Right cardiac atrium (tissue), 5 donors: ENCODE data around the gene PCDHB1. TPM values are rescaled to one million over a fixed set of nuclear protein-coding genes. Genes with fewer than 3 reads are reported as not detected.

Source experiments
- ATAC-seq, 2 donors: fragments of 200-7000 bp; cut with Tn5 transposase; one replicate each; pipeline versions ENCODE4 v1.8.0 to v1.9.1; 2020; ENCODE audit warnings: moderate library complexity in 2 of 2, mild to moderate bottlenecking in 1 of 2
- DNase-seq, 3 donors: peaks; one replicate each; pipeline ENCODE4 v3.0.0-alpha.2; 2020
- H3K27ac ChIP-seq: one replicate; pipeline ENCODE4 v1.5.1; 2013; ENCODE audit warnings: mild to moderate bottlenecking, low read length, control low read depth, moderate library complexity
- H3K27me3 ChIP-seq: one replicate; pipeline ENCODE4 v1.6.1; 2013; ENCODE audit not compliant: control insufficient read depth, insufficient read depth
- H3K4me1 ChIP-seq: one replicate; pipeline ENCODE4 v1.6.1; 2013; ENCODE audit warnings: low read length; ENCODE audit not compliant: control insufficient read depth, insufficient read depth
- H3K4me3 ChIP-seq: one replicate; pipeline ENCODE4 v1.5.1; 2013; ENCODE audit warnings: low read length, control low read depth
- H3K9me3 ChIP-seq: one replicate; pipeline ENCODE4 v1.6.1; 2013; ENCODE audit warnings: low read length; ENCODE audit not compliant: control insufficient read depth
- WGBS: extraction: QIAGEN DNeasy Blood & Tissue Kit; methylation state at CpG from one replicate; pipeline ENCODE4 v1.1.7; 2013; 5-methylcytosine and 5-hydroxymethylcytosine counted together
- intact Hi-C, 4 donors: fragments of 100-400 bp; cut with DNase I; formaldehyde crosslinking; loops; one replicate each; pipeline versions ENCODE4 v1.11.0 to v1.14.0; 2022 to 2023
- polyA plus RNA-seq: library from polyadenylated mRNA; stranded (reverse); fragments of 200-250 nt; gene quantifications from one replicate; pipeline ENCODE4 v1.2.3, GENCODE V29; 2013
- total RNA-seq, 4 donors: library from RNA; stranded (reverse); fragmentation: NEBNext Ultra II Directional; extraction: Animal tissue kit (Norgen Biotek cat#: 25700); gene quantifications; one replicate each; pipeline ENCODE4 v1.2.1, GENCODE V29; 2021
- donor health status: healthy with polysubstance abuse.
- donor health status: DM: no; HTN: yes; CAD: no.
- donor health status: DM: no; HTN: no; CAD: no.
- donor health status: DM: no; HTN: yes; CAD: no; lungs with severe emphysema.
- donor health status: DM: yes; HTN: yes; CAD: no.

Gene PCDHB1
- total and polyA plus RNA-seq, 5 donors: not detected

- intact Hi-C loops: no loop called here
- DNase-seq: no peak
- H3K27ac ChIP-seq: no peak overlapping the region
- WGBS: 85% methylated on average over 15 of the region's 15 CpGs
- H3K9me3 ChIP-seq: no peaks in the 10 kb centered on the region
- no peak overlapping the region for H3K4me3 ChIP-seq
- H3K27me3 ChIP-seq: no peaks in the 10 kb centered on the region
- no peak for ATAC-seq
- no peaks in the 10 kb centered on the region for H3K4me1 ChIP-seq
Observed at GRCh38 chr5:141031006-141031405, 20.2 kb upstream of the PCDHB1 start.

GRCh38 chr5:141032626-141033025 lies 18.5 kb upstream of the PCDHB1 start:
- DNase-seq: no peak

GRCh38 chr5:141039061-141039460 lies 12.1 kb upstream of the PCDHB1 start:
- Histone ChIP-seq H3K4me3 (no peak overlapping the region), H3K4me1 (no peaks in the 10 kb centered on the region), H3K9me3 (no peaks in the 10 kb centered on the region), H3K27ac (no peak overlapping the region), H3K27me3 (no peaks in the 10 kb centered on the region)
- intact Hi-C loops: no loop called here
- DNase-seq (no peak), ATAC-seq (no peak)

More at GRCh38 chr5:141032626-141033025, 18.5 kb upstream of the PCDHB1 start:
- no peak overlapping the region for H3K4me3 ChIP-seq
- H3K4me1 ChIP-seq: no peaks in the 10 kb centered on the region
- no peak overlapping the region for H3K27ac ChIP-seq
- WGBS: 62% methylated on average over 1 of the region's 1 CpG
- intact Hi-C loops: no loop called here
- H3K27me3 ChIP-seq: no peaks in the 10 kb centered on the region
- no peaks in the 10 kb centered on the region for H3K9me3 ChIP-seq
- ATAC-seq: no peak

DNA sequence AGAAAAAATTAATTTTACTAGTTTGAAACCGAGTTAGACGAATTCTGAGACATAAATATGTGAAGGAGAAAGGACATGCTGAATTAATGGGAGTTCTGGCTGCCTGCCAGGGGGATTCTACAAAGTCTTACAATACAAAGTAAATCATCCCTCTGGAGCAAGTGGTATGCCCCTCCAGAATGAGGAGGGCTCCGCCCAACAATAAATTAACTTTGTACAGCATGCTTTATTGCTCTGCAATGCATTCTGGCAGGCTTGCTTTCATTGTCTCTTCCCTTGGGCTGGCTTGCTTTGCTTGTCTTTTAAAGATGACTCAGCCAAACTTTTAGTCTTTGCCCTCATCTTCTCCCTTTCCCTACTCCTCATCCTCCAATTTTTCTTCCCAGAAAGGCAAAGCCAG lies 11.7 kb upstream of the PCDHB1 start:
- no peak overlapping the region for H3K27ac ChIP-seq
- H3K4me1 ChIP-seq: no peaks in the 10 kb centered on the region
- no peak overlapping the region for H3K4me3 ChIP-seq
- no peak for DNase-seq
- 46% methylated on average over 3 of the region's 3 CpGs for WGBS
- no peaks in the 10 kb centered on the region for H3K27me3 ChIP-seq
- H3K9me3 ChIP-seq: no peaks in the 10 kb centered on the region
- ATAC-seq: no peak
- intact Hi-C loops: no loop called here

GRCh38 chr5:141040093-141040770 lies 10.9 kb upstream of the PCDHB1 start:
- 8% methylated on average over 24 of the region's 24 CpGs for WGBS
- DNase-seq (peak; percentile 18 to 64 (median 55)), ATAC-seq (peak; percentile 64 to 70)
- H3K4me1 ChIP-seq: no peaks in the 10 kb centered on the region
- intact Hi-C loops: loop anchor here in 1 of 4 donors (10.0 kb wide), 2 partner anchors 155 to 665 kb away; partner anchors contain the start of gene PCDHA13
- no peaks in the 10 kb centered on the region for H3K9me3 ChIP-seq
- H3K27ac ChIP-seq: no peak overlapping the region
- peak overlapping the region; percentile 17 for H3K4me3 ChIP-seq
- no peaks in the 10 kb centered on the region for H3K27me3 ChIP-seq

DNA sequence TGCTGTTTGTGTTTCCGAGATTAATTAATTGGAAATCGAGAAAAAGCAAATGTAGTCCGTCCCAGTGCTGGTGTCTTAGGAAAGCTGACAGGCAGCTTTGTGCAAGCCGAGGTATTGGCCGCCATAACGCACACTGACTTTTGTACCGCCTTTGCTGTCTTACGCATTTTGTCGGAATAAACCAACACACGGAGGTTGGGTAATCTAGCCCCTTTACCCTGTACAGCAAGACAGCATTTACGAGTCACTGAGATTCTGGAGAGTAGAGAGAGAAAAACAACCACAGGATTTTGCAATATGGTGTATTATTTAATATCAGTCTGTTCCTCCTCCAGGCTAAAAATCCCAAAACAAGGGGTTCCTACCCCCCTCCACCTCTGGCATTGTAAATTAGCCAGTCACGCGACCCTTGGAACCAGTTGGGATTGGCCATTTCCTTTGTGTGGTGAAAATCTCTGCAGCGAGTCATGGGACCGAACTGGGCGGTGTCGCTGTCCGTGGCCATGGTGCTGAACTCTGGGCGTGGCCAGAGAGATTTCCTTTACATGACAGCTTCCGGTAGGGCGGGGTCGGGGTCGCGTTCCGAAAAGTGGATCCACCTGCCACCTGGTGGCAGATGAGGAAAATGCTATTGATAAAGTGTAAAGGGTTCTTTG lies 10.3 kb upstream of the PCDHB1 start:
- WGBS: 4% methylated on average over 25 of the region's 25 CpGs
- intact Hi-C loops: loop anchor here in 1 of 4 donors (10.0 kb wide), 2 partner anchors 156 to 666 kb away; partner anchors contain the start of gene PCDHA13
- no peak overlapping the region for H3K27ac ChIP-seq

GRCh38 chr5:141041427-141041785 lies 9.8 kb upstream of the PCDHB1 start:
- DNase-seq (no peak), ATAC-seq (no peak)
- Histone ChIP-seq H3K9me3 (no peaks in the 10 kb centered on the region), H3K27ac (no peak overlapping the region), H3K27me3 (no peaks in the 10 kb centered on the region), H3K4me1 (no peaks in the 10 kb centered on the region), H3K4me3 (no peak overlapping the region)
- intact Hi-C loops: loop anchor here in 1 of 4 donors (10.0 kb wide), 2 partner anchors 157 to 667 kb away; partner anchors contain the start of gene PCDHA13
- 17% methylated on average over 4 of the region's 4 CpGs for WGBS

More for the DNA sequence above, 10.3 kb upstream of the PCDHB1 start:
- Histone ChIP-seq H3K4me3 (peak overlapping the region; percentile 17), H3K9me3 (no peaks in the 10 kb centered on the region), H3K27me3 (no peaks in the 10 kb centered on the region), H3K4me1 (no peaks in the 10 kb centered on the region)
- ATAC-seq (peak; percentile 96 to 100), DNase-seq (peak; percentile 92 to 96 (median 95))

DNA sequence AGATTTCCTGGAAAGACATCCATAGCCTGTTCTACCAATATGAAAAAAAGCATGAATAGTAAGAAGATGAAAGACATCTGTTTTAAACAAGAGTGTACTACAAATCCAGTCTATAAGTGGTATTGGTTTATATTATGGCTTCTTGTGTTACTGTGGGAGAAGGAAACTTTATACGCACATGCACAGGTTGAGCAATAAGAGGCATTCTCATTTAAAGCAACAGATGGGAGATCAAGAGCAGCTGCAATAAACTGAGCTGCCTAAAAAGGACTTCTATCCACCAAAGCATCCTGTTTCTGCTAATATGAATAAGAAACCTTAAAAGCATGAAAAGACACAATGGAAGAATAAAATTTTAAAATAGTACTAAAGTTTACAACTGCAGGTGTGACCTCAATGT lies 8.6 kb upstream of the PCDHB1 start:
- Histone ChIP-seq H3K27ac (no peak overlapping the region), H3K4me3 (no peak overlapping the region), H3K9me3 (no peaks in the 10 kb centered on the region), H3K27me3 (no peaks in the 10 kb centered on the region), H3K4me1 (no peaks in the 10 kb centered on the region)
- ATAC-seq: no peak
- WGBS: 63% methylated on average over 1 of the region's 1 CpG
- DNase-seq: no peak
- intact Hi-C loops: loop anchor here in 1 of 4 donors (10.0 kb wide), 2 partner anchors 158 to 668 kb away; partner anchors contain the start of gene PCDHA13

DNA sequence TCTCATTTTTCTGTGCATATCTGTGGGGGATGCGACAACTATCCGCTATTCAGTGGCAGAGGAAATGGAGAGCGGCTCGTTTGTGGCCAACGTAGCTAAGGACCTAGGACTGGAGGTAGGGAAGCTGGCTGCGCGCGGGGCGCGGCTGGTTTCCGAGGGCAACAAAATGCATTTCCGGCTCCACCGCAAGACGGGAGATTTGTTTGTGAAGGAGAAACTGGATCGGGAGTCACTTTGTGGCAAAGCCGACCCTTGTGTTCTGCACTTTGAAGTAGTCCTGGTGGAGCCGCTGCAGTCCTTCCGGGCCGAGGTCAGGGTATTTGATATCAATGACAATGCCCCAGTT lies 320 bp downstream of the PCDHB1 start:
- Histone ChIP-seq H3K9me3 (peaks cover 3% of the 10 kb centered on the region), H3K4me1 (no peaks in the 10 kb centered on the region), H3K27ac (no peak overlapping the region), H3K27me3 (no peaks in the 10 kb centered on the region), H3K4me3 (peak overlapping the region; percentile 64)
- intact Hi-C loops: no loop called here
- WGBS: 7% methylated on average over 19 of the region's 19 CpGs
- no peak for ATAC-seq
- peak in 1 of 3 donors; percentile 33 for DNase-seq

GRCh38 chr5:141077826-141078225 lies 26.7 kb downstream of the PCDHB1 start:
- no peaks in the 10 kb centered on the region for H3K4me1 ChIP-seq
- DNase-seq (no peak), ATAC-seq (no peak)
- WGBS: 39% methylated on average over 17 of the region's 17 CpGs
- no peaks in the 10 kb centered on the region for H3K27me3 ChIP-seq
- no peak overlapping the region for H3K27ac ChIP-seq
- intact Hi-C loops: no loop called here
- H3K4me3 ChIP-seq: peak overlapping the region; percentile 38
- peaks cover 2% of the 10 kb centered on the region for H3K9me3 ChIP-seq

GRCh38 chr5:141082228-141082627 lies 31.1 kb downstream of the PCDHB1 start:
- peaks cover 2% of the 10 kb centered on the region for H3K9me3 ChIP-seq
- H3K27me3 ChIP-seq: no peaks in the 10 kb centered on the region
- H3K4me3 ChIP-seq: no peak overlapping the region
- intact Hi-C loops: no loop called here
- DNase-seq: no peak
- ATAC-seq: no peak
- H3K27ac ChIP-seq: no peak overlapping the region
- no peaks in the 10 kb centered on the region for H3K4me1 ChIP-seq
